HEK293 (cell line): ENCODE results near the gene ASTN2.

Experiments used
- CTCF ChIA-PET: fragments of 350-600 bp; formaldehyde crosslinking; extraction: SDS; loops from one replicate; lab custom pipeline; 2021; ENCODE audit warnings: antibody characterized with exemption; lab: Yijun Ruan, JAX
- POLR2A ChIA-PET: fragments of 300-600 bp; formaldehyde crosslinking; extraction: SDS; loops from one replicate; lab custom pipeline; 2020; ENCODE audit warnings: antibody characterized with exemption, inconsistent platforms; lab: Yijun Ruan, JAX
- H3K27ac ChIP-seq: fragments of 200-500 bp; sonication (Bioruptor generic); 2 replicates; pipeline ENCODE4 v1.5.1; 2014; ENCODE audit warnings: low read depth, low read length, control low read depth, inconsistent platforms; ENCODE audit errors: extremely low read depth
- H3K36me3 ChIP-seq, 2 experiments: fragments of 200-500 bp in 1 of 2; sonication (Bioruptor generic) in 1 of 2; 1 replicate in 1 of 2; 2 replicates in 1 of 2; pipeline ENCODE4 v1.5.1; 2014 to 2017; ENCODE audit warnings: inconsistent platforms in 2 of 2, low read length in 2 of 2; ENCODE audit not compliant: control insufficient read depth in 2 of 2, insufficient read depth in 1 of 2
- H3K4me1 ChIP-seq: fragments of 200-500 bp; sonication (Bioruptor generic); 2 replicates; pipeline ENCODE4 v1.5.1; 2014; ENCODE audit warnings: mild to moderate bottlenecking, low read length, inconsistent platforms; ENCODE audit not compliant: control insufficient read depth, insufficient read depth
- H3K4me3 ChIP-seq: 2 replicates; pipeline ENCODE4 v1.5.1; 2011; ENCODE audit warnings: low read depth, mild to moderate bottlenecking, control low read depth, low read length, moderate library complexity
- H3K9me3 ChIP-seq: fragments of 200-500 bp; sonication (Bioruptor generic); 2 replicates; pipeline ENCODE4 v1.5.1; 2014; ENCODE audit warnings: low read depth, low read length, inconsistent platforms; ENCODE audit not compliant: control insufficient read depth, insufficient read depth
- CTCF ChIP-seq: fragments of 450-650 bp; formaldehyde crosslinking; IDR thresholded peaks from 2 replicates; pipeline ENCODE4 v1.5.1; 2016; ENCODE audit warnings: missing biosample characterization, missing genetic modification characterization
- HIC1 ChIP-seq: fragments of 450-650 bp; formaldehyde crosslinking; IDR thresholded peaks from 2 replicates; pipeline ENCODE4 v1.5.1; 2016; ENCODE audit warnings: missing biosample characterization, missing genetic modification characterization
- KLF17 ChIP-seq: fragments of 450-650 bp; formaldehyde crosslinking; IDR thresholded peaks from 2 replicates; pipeline ENCODE4 v1.5.1; 2016; ENCODE audit warnings: missing biosample characterization, missing genetic modification characterization
- KLF7 ChIP-seq: fragments of 450-650 bp; formaldehyde crosslinking; IDR thresholded peaks from 2 replicates; pipeline ENCODE4 v1.5.1; 2016; ENCODE audit warnings: missing biosample characterization, missing genetic modification characterization, borderline replicate concordance
- MZF1 ChIP-seq: fragments of 450-650 bp; formaldehyde crosslinking; IDR thresholded peaks from 2 replicates; pipeline ENCODE4 v1.5.1; 2017; ENCODE audit warnings: missing biosample characterization, missing genetic modification characterization, borderline replicate concordance
- PRDM1 ChIP-seq: fragments of 450-650 bp; formaldehyde crosslinking; IDR thresholded peaks from 2 replicates; pipeline ENCODE4; 2016; ENCODE audit warnings: missing biosample characterization, missing genetic modification characterization
- PRDM4 ChIP-seq: fragments of 450-650 bp; formaldehyde crosslinking; IDR thresholded peaks from 2 replicates; pipeline ENCODE4 v1.5.1; 2017; ENCODE audit warnings: missing biosample characterization, missing genetic modification characterization
- SP7 ChIP-seq: fragments of 450-650 bp; formaldehyde crosslinking; IDR thresholded peaks from 2 replicates; pipeline ENCODE4 v1.5.1; 2016; ENCODE audit warnings: missing biosample characterization, missing genetic modification characterization
- ZBTB20 ChIP-seq: fragments of 450-650 bp; formaldehyde crosslinking; IDR thresholded peaks from 2 replicates; pipeline ENCODE4 v1.5.1; 2016; ENCODE audit warnings: missing biosample characterization, missing genetic modification characterization
- ZBTB49 ChIP-seq: fragments of 450-650 bp; formaldehyde crosslinking; IDR thresholded peaks from 2 replicates; pipeline ENCODE4 v1.5.1; 2016; ENCODE audit warnings: missing biosample characterization, missing genetic modification characterization, low read depth
- ZNF140 ChIP-seq: fragments of 450-650 bp; formaldehyde crosslinking; IDR thresholded peaks from 2 replicates; pipeline ENCODE4 v1.5.1; 2016; ENCODE audit warnings: missing biosample characterization, missing genetic modification characterization
- ZNF146 ChIP-seq: fragments of 450-650 bp; formaldehyde crosslinking; IDR thresholded peaks from 2 replicates; pipeline ENCODE4 v1.5.1; 2016; ENCODE audit warnings: missing biosample characterization, missing genetic modification characterization
- ZNF155 ChIP-seq: fragments of 450-650 bp; formaldehyde crosslinking; IDR thresholded peaks from 2 replicates; pipeline ENCODE4 v1.5.1; 2016; ENCODE audit warnings: missing biosample characterization, missing genetic modification characterization
- ZNF280D ChIP-seq: fragments of 450-650 bp; formaldehyde crosslinking; IDR thresholded peaks from 2 replicates; pipeline ENCODE4 v1.5.1; 2016; ENCODE audit warnings: missing biosample characterization, missing genetic modification characterization
- ZNF311 ChIP-seq: fragments of 450-650 bp; formaldehyde crosslinking; IDR thresholded peaks from 2 replicates; pipeline ENCODE4 v1.5.1; 2017; ENCODE audit warnings: missing biosample characterization, missing genetic modification characterization, borderline replicate concordance
- ZNF398 ChIP-seq: fragments of 450-650 bp; formaldehyde crosslinking; IDR thresholded peaks from 2 replicates; pipeline ENCODE4 v1.5.1; 2017; ENCODE audit warnings: missing biosample characterization, missing genetic modification characterization
- ZNF596 ChIP-seq: fragments of 450-650 bp; IDR thresholded peaks from 2 replicates; pipeline ENCODE4 v1.5.0; 2018; ENCODE audit warnings: missing biosample characterization, mild to moderate bottlenecking, missing genetic modification characterization, moderate library complexity
- ZNF621 ChIP-seq: fragments of 450-650 bp; formaldehyde crosslinking; IDR thresholded peaks from 2 replicates; pipeline ENCODE4 v1.5.1; 2017; ENCODE audit warnings: missing biosample characterization, missing genetic modification characterization
- ZNF768 ChIP-seq: fragments of 450-650 bp; formaldehyde crosslinking; IDR thresholded peaks from 2 replicates; pipeline ENCODE4 v1.5.1; 2018; ENCODE audit warnings: missing biosample characterization, mild to moderate bottlenecking, missing genetic modification characterization
- ZNF776 ChIP-seq: fragments of 450-650 bp; formaldehyde crosslinking; IDR thresholded peaks from 2 replicates; pipeline ENCODE4 v1.5.0; 2017; ENCODE audit warnings: missing biosample characterization, missing genetic modification characterization, borderline replicate concordance

ASTN2 gene

GRCh38 chr9:117010061-117010460, 404.8 kb downstream of the ASTN2 start:
- Histone ChIP-seq H3K4me3 (no peak overlapping the region), H3K36me3 (no peaks in the 10 kb centered on the region), H3K27ac (no peak overlapping the region), H3K9me3 (no peaks in the 10 kb centered on the region), H3K4me1 (no peaks in the 10 kb centered on the region)
- CTCF ChIA-PET, result no interaction called here
- POLR2A ChIA-PET, result no interaction called here
- TF ChIP-seq ZNF155 (tag by site-specific recombination) (no peak), ZNF398 (no peak), ZNF621 (tag by site-specific recombination) (no peak), ZNF311 (no peak), ZNF776 (tag by site-specific recombination) (no peak), ZNF280D (tag by site-specific recombination) (no peak), KLF7 (tag by site-specific recombination) (no peak), ZNF140 (no peak), ZBTB49 (tag by site-specific recombination) (no peak), KLF17 (no peak), HIC1 (no peak), SP7 (tag by site-specific recombination) (no peak)

- Histone ChIP-seq H3K4me3 (no peak overlapping the region), H3K9me3 (no peaks in the 10 kb centered on the region), H3K36me3 (no peaks in the 10 kb centered on the region), H3K4me1 (no peaks in the 10 kb centered on the region), H3K27ac (no peak overlapping the region)
- ChIA-PET POLR2A (no interaction called here), CTCF (interaction anchor here (1.0 kb wide), 1 partner anchor 441 kb away, joined by 3 read pairs; no protein-coding TSS in a partner anchor)
- TF ChIP-seq ZNF768 (tag by site-specific recombination) (no peak), CTCF (tag by site-specific recombination) (no peak), ZNF146 (tag by site-specific recombination) (no peak), ZBTB20 (tag by site-specific recombination) (no peak), PRDM4 (tag by site-specific recombination) (no peak), MZF1 (tag by site-specific recombination) (no peak), PRDM1 (tag by site-specific recombination) (no peak), ZNF596 (tag by site-specific recombination) (no peak)
Observed at GRCh38 chr9:117008876-117009275, 406.0 kb downstream of the ASTN2 start.
